Upper lobe of left lung (tissue), 6 donors: ENCODE measurements around the gene MOAP1. TPM values are rescaled to one million over a fixed set of nuclear protein-coding genes. Genes with fewer than 3 reads are reported as not detected.
A peak's percentile ranks its signal among the peaks of the same experiment; 100 is the strongest.
"Not testable (repeated sequence)": the region's sequence is repeated elsewhere in the genome, so short reads cannot be mapped to it uniquely, and the experiment has no call there.

ENCODE experiments used
- ATAC-seq, 2 donors: fragments of 200-7000 bp; cut with Tn5 transposase; one replicate each; pipeline ENCODE4 v1.9.1; 2022; ENCODE audit warnings: mild to moderate bottlenecking in 2 of 2, moderate library complexity in 2 of 2; ENCODE audit not compliant: low FRiP score in 2 of 2
- DNase-seq, 2 donors: peaks; one replicate each; pipeline ENCODE4 v3.0.0-alpha.2; 2019 to 2020
- H3K27ac ChIP-seq, 4 donors: fragments of 200-600 bp; sonication (generic); one replicate each; pipeline ENCODE4 v1.5.1; 2016 to 2019
- H3K27me3 ChIP-seq, 4 donors: fragments of 200-600 bp; sonication (generic); one replicate each; pipeline ENCODE4 v1.5.1; 2017 to 2019
- H3K36me3 ChIP-seq, 4 donors: fragments of 200-600 bp; sonication (generic); one replicate each; pipeline ENCODE4 v1.5.1; 2016 to 2019
- H3K4me1 ChIP-seq, 4 donors: fragments of 200-600 bp; sonication (generic); one replicate each; pipeline ENCODE4 v1.5.1; 2018 to 2019
- H3K4me3 ChIP-seq, 4 donors: fragments of 200-600 bp; sonication (generic); one replicate each; pipeline ENCODE4 v1.5.1; 2017 to 2019; ENCODE audit warnings: mild to moderate bottlenecking in 2 of 4, moderate library complexity in 1 of 4
- H3K9me3 ChIP-seq, 4 donors: fragments of 200-600 bp; sonication (generic); one replicate each; pipeline ENCODE4 v1.5.1; 2018 to 2019
- CTCF ChIP-seq, 6 experiments: fragments of 450-650 bp in 4 of 6; fragments of 200-600 bp in 2 of 6; sonication (generic) in 2 of 6; IDR thresholded peaks; one replicate each; pipeline ENCODE4 v1.5.1; 2016 to 2019; ENCODE audit warnings: antibody characterized with exemption in 6 of 6
- EP300 ChIP-seq, 4 donors: sonication (generic); formaldehyde crosslinking; IDR thresholded peaks; one replicate each; pipeline ENCODE4 v1.5.1; 2017; ENCODE audit warnings: antibody characterized with exemption in 4 of 4, control low read depth in 2 of 4
- POLR2A ChIP-seq, 4 donors: fragments of 450-650 bp; IDR thresholded peaks; one replicate each; pipeline ENCODE4 v1.5.1; 2016 to 2017; ENCODE audit warnings: antibody characterized with exemption in 4 of 4, mild to moderate bottlenecking in 2 of 4
- POLR2AphosphoS5 ChIP-seq, 2 donors: sonication (generic); formaldehyde crosslinking; IDR thresholded peaks; one replicate each; pipeline ENCODE4 v1.5.1; 2017; ENCODE audit warnings: antibody characterized with exemption in 2 of 2
- WGBS, 2 donors: methylation state at CpG; one replicate each; pipeline ENCODE4 v1.1.5; 2017 to 2018; 5-methylcytosine and 5-hydroxymethylcytosine counted together
- total RNA-seq, 6 donors: library from RNA; depleted of rRNA in 4 of 6; stranded (reverse); fragments of >200 nt in 4 of 6; gene quantifications; one replicate each; pipeline versions ENCODE4 v1.1.0 to v1.2.1, GENCODE V29; 2016 to 2021
- donor health status: DM: no; HTN: no; CAD: no; lungs with moderate emphysema.
- donor health status: DM: no; HTN: yes; CAD: no; lungs with severe emphysema.

Gene MOAP1
- total RNA-seq, 6 donors from 2014 or later, result 14.7 to 43.8 (median 36.4) TPM

GRCh38 chr14:93142854-93143652, 41.6 kb downstream of the MOAP1 start:
- no peak for DNase-seq
- no peak overlapping the region for H3K4me3 ChIP-seq
- WGBS, 2 donors, result 84% methylated on average over 13 of the region's 13 CpGs
- H3K27me3 ChIP-seq, result no peaks in the 10 kb centered on the region
- H3K4me1 ChIP-seq, result peaks cover 0 to 3% (median under 1%) of the 10 kb centered on the region in 4 donors
- no peak for TF ChIP-seq CTCF (IDR thresholded peaks at IDR 0.05)
- no peak for TF ChIP-seq POLR2A (IDR thresholded peaks at IDR 0.05)
- no peak for TF ChIP-seq POLR2AphosphoS5 (IDR thresholded peaks at IDR 0.05)
- TF ChIP-seq EP300 (IDR thresholded peaks at IDR 0.05), result no peak
- no peak overlapping the region for H3K27ac ChIP-seq
- no peaks in the 10 kb centered on the region for H3K36me3 ChIP-seq
- H3K9me3 ChIP-seq, result no peaks in the 10 kb centered on the region
- no peak for ATAC-seq

- TF ChIP-seq EP300 (IDR thresholded peaks at IDR 0.05) (no peak), CTCF (IDR thresholded peaks at IDR 0.05) (peak in 3 of 6 experiments; percentile 14 to 24 (median 22))
- H3K36me3 ChIP-seq, result no peaks in the 10 kb centered on the region
- H3K9me3 ChIP-seq, result no peaks in the 10 kb centered on the region
- H3K27ac ChIP-seq, result no peak overlapping the region
- no peaks in the 10 kb centered on the region for H3K27me3 ChIP-seq
- no peak overlapping the region for H3K4me3 ChIP-seq
- peaks cover 2 to 16% (median 9%) of the 10 kb centered on the region in 4 donors for H3K4me1 ChIP-seq
- peak; percentile 47 to 70 for ATAC-seq
- 61 to 100% methylated on average over 1 to 12 of the region's 17 CpGs for WGBS, 2 donors
- peak; percentile 82 to 92 for DNase-seq
These were observed 46.8 kb downstream of the MOAP1 start for GRCh38 chr14:93137864-93138263.

GRCh38 chr14:93136508-93136907, 48.2 kb downstream of the MOAP1 start:
- H3K36me3 ChIP-seq, H3K27ac ChIP-seq, H3K9me3 ChIP-seq, DNase-seq, ATAC-seq, H3K4me3 ChIP-seq, H3K27me3 ChIP-seq: not testable (repeated sequence)
- H3K4me1 ChIP-seq, result peaks cover 2 to 16% (median 9%) of the 10 kb centered on the region in 4 donors
- 88% methylated on average over 11 to 13 of the region's 13 CpGs for WGBS, 2 donors

- Histone ChIP-seq H3K36me3 (no peaks in the 10 kb centered on the region), H3K27me3 (no peaks in the 10 kb centered on the region), H3K4me1 (peaks cover 2 to 16% (median 9%) of the 10 kb centered on the region in 4 donors), H3K4me3 (no peak overlapping the region), H3K9me3 (no peaks in the 10 kb centered on the region), H3K27ac (no peak overlapping the region)
- no peak for ATAC-seq
- DNase-seq, result no peak
- TF ChIP-seq CTCF (IDR thresholded peaks at IDR 0.05) (no peak), POLR2AphosphoS5 (IDR thresholded peaks at IDR 0.05) (no peak), EP300 (IDR thresholded peaks at IDR 0.05) (no peak), POLR2A (IDR thresholded peaks at IDR 0.05) (no peak)
- 78% methylated on average over 8 of the region's 8 CpGs for WGBS, 2 donors
These were observed 48.7 kb downstream of the MOAP1 start for GRCh38 chr14:93136009-93136408.

- Histone ChIP-seq H3K4me3 (no peak overlapping the region), H3K27ac (no peak overlapping the region), H3K27me3 (no peaks in the 10 kb centered on the region), H3K9me3 (no peaks in the 10 kb centered on the region), H3K36me3 (no peaks in the 10 kb centered on the region), H3K4me1 (peaks cover 2 to 16% (median 9%) of the 10 kb centered on the region in 4 donors)
- 69 to 81% methylated on average over 5 of the region's 5 CpGs for WGBS, 2 donors
- no peak for DNase-seq
- ATAC-seq, result no peak
- no peak for TF ChIP-seq CTCF (IDR thresholded peaks at IDR 0.05)
- TF ChIP-seq POLR2A (IDR thresholded peaks at IDR 0.05), result no peak
- no peak for TF ChIP-seq POLR2AphosphoS5 (IDR thresholded peaks at IDR 0.05)
- TF ChIP-seq EP300 (IDR thresholded peaks at IDR 0.05), result no peak
These were observed 49.3 kb downstream of the MOAP1 start for GRCh38 chr14:93135399-93135798.
